Measurements from ENCODE around the gene CAMK2D.

CAMK2D gene

GRCh38 chr4:113471146-113471860 is 290.2 kb downstream of the CAMK2D start (continued):
- no peak for TF ChIP-seq ESRRG (CRISPR knock-in tag; IDR thresholded peaks at IDR 0.05)

- ATAC-seq, result no peak
- TF ChIP-seq ISL1 (CRISPR knock-in tag; IDR thresholded peaks at IDR 0.05) (no peak), ZNF565 (CRISPR knock-in tag; conservative IDR thresholded peaks at IDR 0.05; ENCODE audit: low read depth) (no peak), GLIS3 (CRISPR knock-in tag; IDR thresholded peaks at IDR 0.05) (no peak), POU6F1 (CRISPR knock-in tag; IDR thresholded peaks at IDR 0.05; ENCODE audit: borderline replicate concordance, low read depth) (no peak), RARB (CRISPR knock-in tag; IDR thresholded peaks at IDR 0.05) (no peak), TSHZ2 (CRISPR knock-in tag; IDR thresholded peaks at IDR 0.05) (no peak), PATZ1 (CRISPR knock-in tag; IDR thresholded peaks at IDR 0.05; ENCODE audit: borderline replicate concordance) (no peak), TCF4 (CRISPR knock-in tag; IDR thresholded peaks at IDR 0.05; ENCODE audit: borderline replicate concordance) (no peak), CSDC2 (CRISPR knock-in tag; IDR thresholded peaks at IDR 0.05) (no peak), CREB5 (CRISPR knock-in tag; IDR thresholded peaks at IDR 0.05; ENCODE audit: low read depth) (no peak), ZC3H10 (CRISPR knock-in tag; IDR thresholded peaks at IDR 0.05) (no peak), ZNF70 (CRISPR knock-in tag; IDR thresholded peaks at IDR 0.05) (no peak)
Observed at GRCh38 chr4:113469926-113470325, 291.6 kb downstream of the CAMK2D start.

- no peak for ATAC-seq
- no peak for TF ChIP-seq TSHZ2 (CRISPR knock-in tag; IDR thresholded peaks at IDR 0.05)
- no peak for TF ChIP-seq CSRNP3 (CRISPR knock-in tag; IDR thresholded peaks at IDR 0.05)
- no peak for TF ChIP-seq ZC3H10 (CRISPR knock-in tag; IDR thresholded peaks at IDR 0.05)
- TF ChIP-seq PATZ1 (CRISPR knock-in tag; IDR thresholded peaks at IDR 0.05; ENCODE audit: borderline replicate concordance), result no peak
- TF ChIP-seq TOX (CRISPR knock-in tag; IDR thresholded peaks at IDR 0.05; ENCODE audit: borderline replicate concordance), result no peak
- TF ChIP-seq ARNTL (CRISPR knock-in tag; IDR thresholded peaks at IDR 0.05; ENCODE audit: borderline replicate concordance, low read depth), result no peak
- TF ChIP-seq POU6F1 (CRISPR knock-in tag; IDR thresholded peaks at IDR 0.05; ENCODE audit: borderline replicate concordance, low read depth), result no peak
- TF ChIP-seq CSDC2 (CRISPR knock-in tag; IDR thresholded peaks at IDR 0.05), result no peak
- TF ChIP-seq PPARA (CRISPR knock-in tag; IDR thresholded peaks at IDR 0.05; ENCODE audit: borderline replicate concordance), result no peak
- TF ChIP-seq ZNF8 (CRISPR knock-in tag; IDR thresholded peaks at IDR 0.05), result no peak
- no peak for TF ChIP-seq ESRRG (CRISPR knock-in tag; IDR thresholded peaks at IDR 0.05)
- no peak for TF ChIP-seq CREB5 (CRISPR knock-in tag; IDR thresholded peaks at IDR 0.05; ENCODE audit: low read depth)
- no peak for TF ChIP-seq BACH2 (CRISPR knock-in tag; IDR thresholded peaks at IDR 0.05; ENCODE audit: borderline replicate concordance)
Observed at GRCh38 chr4:113469023-113469390, 292.5 kb downstream of the CAMK2D start.
